Adrenal gland (tissue), 12 donors: ENCODE results near the gene MLIP. TPM values are rescaled to one million over a fixed set of nuclear protein-coding genes. Genes with fewer than 3 reads are reported as not detected.

Experiments used
- DNase-seq, 7 donors: peaks; one replicate each; pipeline ENCODE4 v3.0.0-alpha.2; 2019 to 2020
- H3K27ac ChIP-seq, 5 donors: fragments of 200-600 bp; sonication (generic) in 4 of 5; 1 replicate in 3 of 5; 2 replicates in 2 of 5; pipeline versions ENCODE4 v1.5.1 to v1.8.0; 2016 to 2020; ENCODE audit warnings: mild to moderate bottlenecking in 1 of 5
- H3K27me3 ChIP-seq: fragments of 200-600 bp; 2 replicates; pipeline ENCODE4 v1.8.0; 2021
- H3K36me3 ChIP-seq, 2 donors: fragments of 200-600 bp; replicated peaks in 1 of 2; 1 replicate in 1 of 2; 2 replicates in 1 of 2; pipeline versions ENCODE4 v1.5.1 to v1.8.0; 2018 to 2022
- H3K4me1 ChIP-seq, 2 donors: fragments of 200-600 bp; replicated peaks in 1 of 2; 1 replicate in 1 of 2; 2 replicates in 1 of 2; pipeline versions ENCODE4 v1.5.1 to v1.8.0; 2018 to 2021
- H3K4me3 ChIP-seq, 4 donors: fragments of 200-600 bp; sonication (generic) in 3 of 4; one replicate each; pipeline ENCODE4 v1.5.1; 2016 to 2018
- H3K9me3 ChIP-seq, 3 donors: fragments of 200-600 bp; sonication (generic) in 1 of 3; replicated peaks in 1 of 3; 1 replicate in 2 of 3; 2 replicates in 1 of 3; pipeline versions ENCODE4 v1.5.1 to v1.8.0; 2016 to 2021
- CTCF ChIP-seq, 6 experiments: fragments of 450-650 bp in 4 of 6; fragments of 200-600 bp in 2 of 6; sonication (generic) in 1 of 6; IDR thresholded peaks; 1 replicate in 5 of 6; 2 replicates in 1 of 6; pipeline versions ENCODE4 v1.5.1 to v1.8.0; 2016 to 2021; ENCODE audit warnings: antibody characterized with exemption in 6 of 6, mild to moderate bottlenecking in 2 of 6, moderate library complexity in 1 of 6
- POLR2A ChIP-seq, 2 donors: fragments of 450-650 bp; IDR thresholded peaks; one replicate each; pipeline ENCODE4 v1.6.1; 2017; ENCODE audit warnings: antibody characterized with exemption in 2 of 2, mild to moderate bottlenecking in 2 of 2, moderate library complexity in 1 of 2
- WGBS, 4 donors: extraction: QIAGEN DNeasy Blood & Tissue Kit in 2 of 4; methylation state at CpG; one replicate each; pipeline versions ENCODE4 v1.1.5 to v1.1.7; 2013 to 2017; 5-methylcytosine and 5-hydroxymethylcytosine counted together
- intact Hi-C, 2 donors: fragments of 100-400 bp; cut with DNase I; formaldehyde crosslinking; loops; one replicate each; pipeline versions ENCODE4 v1.14.1 to v1.15.0; 2022 to 2023
- polyA plus RNA-seq, 3 donors: library from polyadenylated mRNA; stranded (reverse); fragments of 200-250 nt in 2 of 3; fragments of 350-450 nt in 1 of 3; fragmentation: Illumina TruSeq in 1 of 3; extraction: RNeasy Lipid Tissue Mini Kit (QIAGEN cat#74804) in 1 of 3; gene quantifications; one replicate each; pipeline ENCODE4 v1.2.3, GENCODE V29; 2013 to 2014
- total RNA-seq, 9 donors: library from RNA; depleted of rRNA in 4 of 9; stranded (reverse); fragments of >200 nt in 4 of 9; fragments of 120-200 nt in 1 of 9; fragmentation: NEBNext Ultra II Directional in 1 of 9; extraction: Animal tissue kit (Norgen Biotek cat#: 25700) in 1 of 9; gene quantifications; one replicate each; pipeline versions ENCODE4 v1.1.0 to v1.2.4, GENCODE V29; 2013 to 2023
- donor health status: healthy with polysubstance abuse.
- donor health status: Bipolar disorder and iron deficiency.
- donor health status: DM: yes; HTN: yes; CAD: no.
- donor health status: DM: no; HTN: no; CAD: no.
- donor health status: DM: no; HTN: no; CAD: no.
- donor health status: DM: yes; HTN: yes; CAD: no.

The MLIP gene
- total and polyA plus RNA-seq, 12 donors: 0.88 to 9.6 (median 5.0) TPM

- no peak overlapping the region for H3K27ac ChIP-seq
- no peaks in the 10 kb centered on the region for H3K4me1 ChIP-seq
- no peak overlapping the region for H3K4me3 ChIP-seq
- no peaks in the 10 kb centered on the region for H3K9me3 ChIP-seq
- H3K27me3 ChIP-seq: no peaks in the 10 kb centered on the region
- TF ChIP-seq CTCF (IDR thresholded peaks at IDR 0.05) (no peak), POLR2A (IDR thresholded peaks at IDR 0.05) (no peak)
- intact Hi-C loops: no loop called here
- no peak for DNase-seq
- no peaks in the 10 kb centered on the region for H3K36me3 ChIP-seq
Measured at GRCh38 chr6:54274383-54274782, 163.1 kb downstream of the MLIP start.

GRCh38 chr6:54282186-54282585 is 170.9 kb downstream of the MLIP start:
- H3K4me1 ChIP-seq: no peaks in the 10 kb centered on the region
- no peaks in the 10 kb centered on the region for H3K9me3 ChIP-seq
- 87 to 100% (median 90%) methylated on average over 1 of the region's 1 CpG for WGBS, 4 donors

GRCh38 chr6:54284161-54284860 is 173.1 kb downstream of the MLIP start:
- no peak for TF ChIP-seq POLR2A (IDR thresholded peaks at IDR 0.05)
- no peak for TF ChIP-seq CTCF (IDR thresholded peaks at IDR 0.05)
- no peak overlapping the region for H3K4me3 ChIP-seq
- intact Hi-C loops: no loop called here
- no peaks in the 10 kb centered on the region for H3K9me3 ChIP-seq
- H3K27ac ChIP-seq: no peak overlapping the region
- no peaks in the 10 kb centered on the region for H3K4me1 ChIP-seq
- no peaks in the 10 kb centered on the region for H3K36me3 ChIP-seq
- H3K27me3 ChIP-seq: no peaks in the 10 kb centered on the region
- no peak for DNase-seq
- 68 to 88% (median 82%) methylated on average over 3 of the region's 3 CpGs for WGBS, 4 donors

More at GRCh38 chr6:54282186-54282585, 170.9 kb downstream of the MLIP start:
- Histone ChIP-seq H3K27ac (no peak overlapping the region), H3K36me3 (no peaks in the 10 kb centered on the region), H3K4me3 (no peak overlapping the region), H3K27me3 (no peaks in the 10 kb centered on the region)
- TF ChIP-seq POLR2A (IDR thresholded peaks at IDR 0.05): no peak
- no peak for TF ChIP-seq CTCF (IDR thresholded peaks at IDR 0.05)
- intact Hi-C loops: no loop called here
- DNase-seq: no peak

GRCh38 chr6:54285595-54285994 is 174.4 kb downstream of the MLIP start:
- Histone ChIP-seq H3K9me3 (no peaks in the 10 kb centered on the region), H3K27me3 (no peaks in the 10 kb centered on the region), H3K4me3 (no peak overlapping the region), H3K27ac (no peak overlapping the region), H3K36me3 (no peaks in the 10 kb centered on the region), H3K4me1 (no peaks in the 10 kb centered on the region)
- DNase-seq: no peak
- TF ChIP-seq POLR2A (IDR thresholded peaks at IDR 0.05): no peak
- no peak for TF ChIP-seq CTCF (IDR thresholded peaks at IDR 0.05)
- 84 to 94% (median 85%) methylated on average over 3 of the region's 3 CpGs for WGBS, 4 donors
- intact Hi-C loops: no loop called here
